Hindlimb muscle (tissue), 1 donor: ENCODE measurements around the gene PRCC. TPM values are rescaled to one million over a fixed set of nuclear protein-coding genes. Genes with fewer than 3 reads are reported as not detected.

ENCODE experiments used
- DNase-seq: peaks from one replicate; pipeline ENCODE4 v3.0.0-alpha.2; 2013
- polyA plus RNA-seq: library from polyadenylated mRNA; unstranded; fragments of 120-200 nt; gene quantifications from one replicate; pipeline ENCODE4 v1.2.1, GENCODE V29; 2013; ENCODE audit not compliant: insufficient read length

Gene PRCC
- polyA plus RNA-seq, 1 donor: 64.9 TPM

- DNase-seq: no peak
Observed at GRCh38 chr1:156845055-156845952, 78.0 kb downstream of the PRCC start.

DNA sequence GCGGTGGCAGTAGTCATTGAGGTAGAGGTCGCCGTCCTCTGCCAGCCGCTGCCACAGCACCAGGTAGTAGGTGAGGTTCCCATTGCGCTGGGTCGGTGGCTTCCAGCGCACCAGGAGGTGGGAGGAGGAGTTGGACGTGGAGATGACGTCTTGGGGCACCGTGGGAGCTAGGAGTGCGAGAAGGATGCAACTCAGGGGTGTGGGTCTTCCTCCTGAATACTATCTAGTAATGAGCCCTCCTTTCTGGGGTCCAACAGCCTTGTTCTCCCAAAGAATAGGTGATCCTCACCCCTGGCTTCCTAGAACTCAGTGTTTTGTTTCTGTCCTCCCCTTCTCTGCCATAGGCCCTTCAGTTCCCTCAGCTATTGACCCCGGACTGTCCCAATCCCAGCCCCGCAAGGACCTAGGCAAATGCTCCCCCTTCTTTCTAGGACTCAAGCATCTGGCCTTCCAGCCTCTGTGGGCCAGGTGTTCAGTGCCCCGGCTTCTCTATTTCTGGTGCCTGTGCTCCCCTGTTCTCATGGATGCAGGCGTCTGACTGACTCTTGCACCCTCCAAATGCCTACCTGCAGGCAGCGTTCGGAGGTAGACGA is 78.7 kb downstream of the PRCC start:
- no peak for DNase-seq

DNA sequence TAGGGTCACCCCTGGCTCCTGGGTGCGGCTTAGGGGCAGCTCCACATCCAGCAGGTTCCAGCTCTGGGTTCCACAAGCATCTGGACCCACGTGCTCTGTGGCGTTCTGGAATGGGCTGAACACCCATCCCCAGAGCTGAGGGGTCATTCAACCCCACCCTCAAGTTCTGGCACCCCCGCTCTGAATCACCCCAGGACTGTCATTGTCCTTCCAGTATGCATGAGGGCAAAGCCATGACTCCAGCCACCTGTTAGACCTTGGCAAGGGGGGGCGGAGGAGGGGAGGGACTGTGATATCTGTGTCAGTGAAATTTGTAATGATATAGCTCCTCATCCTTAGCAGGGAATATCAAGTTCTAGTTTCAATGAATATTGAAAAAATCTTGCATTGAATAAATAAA is 79.3 kb downstream of the PRCC start:
- no peak for DNase-seq

DNA sequence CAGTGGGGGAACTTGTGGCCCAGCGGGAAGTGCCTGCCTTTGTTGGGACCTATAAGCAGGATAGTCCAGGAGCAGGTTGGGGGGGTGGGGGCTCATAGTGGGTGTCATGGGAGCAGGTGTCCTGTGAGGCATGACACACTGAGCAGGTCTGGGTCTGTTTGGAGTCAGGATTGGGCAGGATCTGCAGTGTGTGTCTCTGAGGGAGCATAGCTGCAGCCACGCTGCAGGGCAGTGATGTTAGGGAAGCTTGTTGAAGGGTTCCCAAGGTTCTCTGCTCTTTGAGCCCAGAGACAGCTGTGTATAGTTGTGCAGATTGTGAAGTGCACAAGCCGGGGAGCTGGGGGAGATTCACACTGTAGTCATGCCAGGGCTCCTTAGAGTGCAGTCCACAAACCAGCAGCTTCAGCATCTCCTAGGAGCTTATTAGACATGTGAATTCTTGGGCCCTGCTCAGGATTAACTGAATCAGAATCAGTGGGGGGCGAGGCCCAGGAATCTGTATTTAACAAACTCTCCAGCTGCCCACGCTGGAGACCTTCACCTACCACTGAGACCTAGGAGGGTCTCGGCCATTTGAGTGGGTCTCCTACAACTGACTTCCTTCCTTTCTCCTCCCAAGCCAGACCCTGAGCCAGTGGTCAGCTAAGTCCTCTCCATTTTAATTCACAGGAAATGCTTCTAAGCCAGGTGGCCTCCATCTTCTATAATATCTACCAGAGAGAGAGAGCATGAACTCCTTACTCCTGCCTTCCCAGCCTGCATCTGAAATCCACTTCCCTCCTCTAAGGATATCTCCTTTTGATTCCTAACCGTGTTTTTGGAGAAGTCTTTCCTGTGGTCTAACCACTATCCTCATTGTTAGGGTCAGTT is 80.5 kb downstream of the PRCC start:
- DNase-seq: no peak

GRCh38 chr1:156848461-156849150 is 81.3 kb downstream of the PRCC start:
- DNase-seq: no peak

- no peak for DNase-seq
Observed at GRCh38 chr1:156849151-156849496, 81.8 kb downstream of the PRCC start.

Other genes with a start within 250 kb of the PRCC start
- gene IQGAP3, start 195.0 kb upstream of the PRCC start, polyA plus RNA-seq: 6.7 TPM
- gene TTC24, start 187.8 kb upstream of the PRCC start, polyA plus RNA-seq: 0.80 TPM
- gene NAXE, start 175.8 kb upstream of the PRCC start, polyA plus RNA-seq: 26.1 TPM
- gene GPATCH4, start 166.1 kb upstream of the PRCC start, polyA plus RNA-seq: 26.3 TPM
- gene HAPLN2, start 148.1 kb upstream of the PRCC start, polyA plus RNA-seq: 0.43 TPM
- gene BCAN, start 125.4 kb upstream of the PRCC start, polyA plus RNA-seq: 0.88 TPM
- 1,095 TPM for gene NES, start 90.1 kb upstream of the PRCC start, polyA plus RNA-seq
- 314 TPM for gene CRABP2, start 62.0 kb upstream of the PRCC start, polyA plus RNA-seq
- gene METTL25B, start 39.1 kb upstream of the PRCC start, polyA plus RNA-seq: 22.2 TPM
- 24.0 TPM for gene ISG20L2, start 38.8 kb upstream of the PRCC start, polyA plus RNA-seq
- gene MRPL24, start 26.4 kb upstream of the PRCC start, polyA plus RNA-seq: 64.6 TPM
- 142 TPM for gene HDGF, start 15.9 kb upstream of the PRCC start, polyA plus RNA-seq
- gene SH2D2A, start 49.3 kb downstream of the PRCC start, polyA plus RNA-seq: 0.49 TPM
- 0.93 TPM for gene INSRR, start 91.6 kb downstream of the PRCC start, polyA plus RNA-seq
- 1.1 TPM for gene NTRK1, start 93.3 kb downstream of the PRCC start, polyA plus RNA-seq
- gene PEAR1, start 126.2 kb downstream of the PRCC start, polyA plus RNA-seq: 29.2 TPM
- 0.83 TPM for gene LRRC71, start 153.1 kb downstream of the PRCC start, polyA plus RNA-seq